NCI-H345 treated with DMSO at 0.1 percent for 48 hours (cell line): ENCODE data around the gene CSF1.

Experiments used
- DNase-seq: peaks from one replicate; lab custom pipeline; 2025; ENCODE audit not compliant: unreplicated experiment; lab: John Stamatoyannopoulos, UW

CSF1 gene

DNA sequence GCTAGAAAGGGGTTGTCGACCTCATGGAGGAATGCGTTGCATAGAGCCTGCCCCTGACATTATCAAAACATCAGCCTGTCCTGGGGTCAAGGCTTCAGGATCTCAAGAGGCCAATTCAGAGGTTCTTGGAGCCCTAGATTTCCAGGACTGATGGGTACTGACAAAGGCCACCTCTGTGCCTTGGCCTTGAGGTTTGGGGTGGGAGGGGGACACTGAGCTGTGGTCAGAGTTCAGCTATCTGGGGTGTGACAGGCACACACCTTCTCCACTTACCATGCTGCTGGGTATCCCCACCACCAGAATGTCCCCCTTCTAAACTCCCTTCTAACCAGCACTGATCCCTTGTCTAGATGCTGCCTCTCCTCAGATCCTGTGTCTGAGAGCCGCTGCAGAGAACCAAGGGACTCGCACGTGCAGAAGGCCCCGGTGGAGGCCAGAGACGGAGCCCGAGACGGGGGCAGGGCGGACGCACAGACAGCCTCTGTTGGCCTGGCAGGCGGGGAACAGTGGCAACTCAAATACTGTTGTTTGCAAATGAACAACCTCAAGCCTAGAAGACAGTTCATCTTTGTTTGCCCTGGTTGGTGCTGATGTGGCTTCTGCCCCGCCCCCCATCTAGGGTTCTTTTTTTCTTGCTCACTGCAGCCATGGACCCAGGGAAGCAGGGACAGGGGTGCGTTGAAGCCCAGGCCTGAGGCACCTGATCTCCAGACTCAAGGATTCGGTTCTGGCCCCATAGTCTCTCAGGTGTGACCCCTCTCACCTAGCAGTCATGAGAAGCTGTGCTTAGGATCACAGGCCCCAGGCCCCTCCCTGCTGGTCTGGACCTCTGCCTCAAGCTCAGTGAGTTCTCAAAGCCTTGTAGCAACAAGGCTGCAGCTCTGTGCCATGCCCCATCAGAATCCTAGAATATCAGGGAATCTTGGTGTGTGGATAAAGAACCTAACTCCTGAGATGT is 28.1 kb upstream of the CSF1 start:
- DNase-seq, result no peak

DNA sequence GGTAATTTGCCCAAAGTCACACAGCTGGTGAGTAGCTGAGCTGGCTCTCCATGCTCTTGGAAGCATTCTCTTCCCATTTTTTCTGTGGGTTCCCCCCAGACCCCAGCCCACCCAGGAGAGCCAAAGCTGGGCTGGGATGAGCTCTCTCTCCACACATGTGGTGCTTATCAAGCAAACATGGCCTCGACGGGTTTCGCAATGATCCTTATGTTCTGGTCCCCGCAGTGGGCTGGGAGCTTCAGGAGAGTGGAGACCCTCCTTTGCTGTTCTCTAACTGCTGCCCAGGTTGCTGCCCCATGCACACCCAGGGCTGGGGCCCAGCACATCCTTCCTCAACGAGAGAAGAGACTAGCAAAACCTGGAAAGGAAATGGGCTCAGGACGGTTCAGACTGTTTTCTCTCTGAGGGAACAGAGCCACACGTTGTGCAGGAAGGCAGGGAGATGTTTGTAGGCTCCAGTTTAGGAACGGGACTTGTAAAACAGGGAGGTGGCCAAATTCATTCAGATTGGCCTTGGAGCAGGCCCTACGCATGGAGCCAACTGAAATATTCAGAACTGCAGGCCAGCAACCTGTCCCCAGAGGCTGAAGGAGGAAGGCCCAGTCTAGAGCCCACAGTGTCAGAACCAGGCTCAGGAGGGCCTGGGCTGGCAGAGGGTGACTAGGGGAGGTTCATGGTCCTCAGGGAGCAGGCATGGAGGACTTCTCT is 27.2 kb upstream of the CSF1 start:
- DNase-seq, result no peak

DNA sequence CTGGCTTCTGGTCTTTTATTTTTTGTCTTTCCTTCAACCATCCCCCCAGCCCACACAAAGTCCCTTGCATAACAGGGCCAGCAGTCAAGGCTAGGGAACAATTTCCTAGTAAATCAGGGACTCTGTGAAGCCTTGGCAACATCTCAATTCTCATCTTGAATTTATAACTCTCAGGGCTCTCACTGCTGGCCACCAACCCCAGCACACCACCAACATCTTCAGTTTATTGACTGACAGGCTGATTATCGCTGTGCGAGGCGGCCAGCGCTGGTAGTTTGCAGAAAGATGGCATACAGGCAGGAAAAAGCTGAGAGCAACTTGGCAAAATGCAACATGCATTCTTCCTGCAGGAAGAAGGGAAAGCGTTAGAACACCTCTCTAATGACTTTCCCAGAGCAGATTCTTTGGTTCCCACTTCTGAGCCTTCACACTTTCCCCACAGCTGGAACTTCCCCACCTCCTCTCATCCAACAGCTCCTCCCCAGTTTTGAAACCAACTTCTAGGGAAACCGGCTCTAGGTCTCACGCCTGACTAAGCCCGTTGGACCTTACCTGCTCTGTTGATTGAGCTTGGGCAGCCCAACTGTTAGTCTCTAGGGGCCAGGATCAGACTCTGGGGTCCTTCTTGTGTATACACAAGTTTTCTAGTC is 26.3 kb upstream of the CSF1 start:
- no peak for DNase-seq

DNA sequence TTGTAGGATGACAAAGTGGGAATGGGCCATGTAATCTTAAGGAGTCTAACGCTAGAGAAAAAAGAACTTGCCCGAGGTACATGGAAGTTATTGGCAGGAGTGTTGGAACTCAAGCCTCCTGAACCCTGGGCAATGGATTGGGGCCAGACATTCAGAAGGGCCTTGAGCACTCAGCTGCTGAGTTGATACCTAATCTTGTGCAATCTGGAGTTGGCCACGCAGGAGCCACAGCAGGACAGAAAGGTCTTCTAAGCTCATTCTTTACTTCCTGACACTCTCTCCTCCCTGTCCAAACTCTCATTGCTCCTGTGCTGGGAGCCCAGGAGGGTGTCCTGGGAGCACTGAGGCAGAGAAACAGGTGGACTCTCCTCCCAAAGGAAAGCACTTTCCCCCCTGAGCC is 25.1 kb upstream of the CSF1 start:
- DNase-seq, result no peak

DNA sequence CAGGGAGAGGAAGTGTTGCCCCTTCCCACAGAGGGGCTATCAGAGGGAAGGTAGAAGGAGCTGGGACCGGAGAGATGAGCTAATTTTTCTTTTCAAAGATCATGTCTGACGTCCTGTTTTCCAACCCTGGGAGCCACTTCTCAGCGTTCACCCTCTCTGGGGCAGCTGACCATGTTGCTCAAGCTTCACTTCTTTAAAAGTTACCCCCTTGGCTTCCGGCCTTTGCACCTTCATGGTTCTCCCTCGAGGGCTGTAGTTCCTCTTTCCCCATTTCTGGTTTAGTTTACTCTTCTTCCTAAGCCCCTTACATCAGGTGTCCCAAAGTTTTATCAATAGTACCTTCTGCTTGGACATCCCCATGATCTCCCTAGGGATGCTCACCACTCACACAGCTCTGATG is 23.8 kb upstream of the CSF1 start:
- no peak for DNase-seq

DNA sequence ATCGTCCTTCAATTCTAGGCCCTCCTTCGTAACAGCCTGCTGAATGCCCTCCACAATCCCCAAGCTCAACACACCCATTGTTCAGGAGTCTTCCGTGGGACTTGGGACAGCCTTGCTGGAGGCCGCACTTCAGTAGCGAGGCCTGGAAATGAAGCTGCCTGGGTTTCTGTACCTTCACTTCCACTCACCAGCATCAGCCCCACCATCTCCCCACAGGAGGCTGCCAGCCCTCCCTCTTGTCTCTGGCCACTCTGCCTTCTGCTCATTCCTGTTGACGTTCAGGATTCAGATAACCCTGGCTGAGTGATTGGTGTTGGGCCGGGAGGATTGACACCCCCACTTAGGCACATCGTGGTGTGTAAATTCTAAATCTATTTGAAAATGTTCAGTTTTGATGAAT is 23.4 kb upstream of the CSF1 start:
- DNase-seq, result no peak

DNA sequence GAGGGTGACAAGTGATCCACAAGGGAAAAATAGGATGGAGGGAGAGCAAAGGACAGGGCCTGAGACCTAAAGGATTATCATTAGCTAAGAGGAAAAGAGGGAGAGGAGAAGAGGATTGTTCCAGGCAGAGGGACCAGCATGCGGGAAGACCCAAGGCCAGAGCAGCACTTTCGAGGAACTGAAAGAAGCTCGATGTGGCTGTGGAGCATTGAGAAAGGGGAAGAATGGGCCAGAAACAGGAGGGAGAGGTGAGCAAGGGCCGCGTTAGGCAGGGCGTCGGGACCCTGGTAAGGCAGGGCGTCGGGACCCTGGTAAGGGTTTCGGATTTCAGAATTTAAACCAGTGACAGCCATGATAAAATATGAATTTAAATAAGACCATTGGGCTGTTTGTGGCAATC is 22.8 kb upstream of the CSF1 start:
- DNase-seq, result no peak

DNA sequence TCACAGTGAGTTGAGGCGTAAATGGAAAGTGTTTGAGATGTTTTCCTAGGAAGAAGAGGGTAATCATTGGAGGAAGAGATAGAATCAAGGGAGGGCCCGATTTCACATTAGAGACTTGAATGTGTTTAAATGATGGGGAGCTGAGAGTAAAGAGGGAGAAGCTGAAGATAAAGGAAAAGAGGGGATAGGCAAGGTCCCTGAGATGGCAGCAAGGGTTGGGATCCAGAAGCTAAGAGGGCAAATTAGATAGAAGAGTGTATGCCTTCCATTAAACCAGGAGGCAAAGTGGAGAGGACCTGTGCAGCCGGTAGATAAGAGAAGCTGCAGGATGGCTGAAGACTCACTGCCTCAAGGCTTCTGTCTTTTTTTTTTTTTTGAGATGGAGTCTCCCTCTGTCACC is 21.6 kb upstream of the CSF1 start:
- no peak for DNase-seq

DNA sequence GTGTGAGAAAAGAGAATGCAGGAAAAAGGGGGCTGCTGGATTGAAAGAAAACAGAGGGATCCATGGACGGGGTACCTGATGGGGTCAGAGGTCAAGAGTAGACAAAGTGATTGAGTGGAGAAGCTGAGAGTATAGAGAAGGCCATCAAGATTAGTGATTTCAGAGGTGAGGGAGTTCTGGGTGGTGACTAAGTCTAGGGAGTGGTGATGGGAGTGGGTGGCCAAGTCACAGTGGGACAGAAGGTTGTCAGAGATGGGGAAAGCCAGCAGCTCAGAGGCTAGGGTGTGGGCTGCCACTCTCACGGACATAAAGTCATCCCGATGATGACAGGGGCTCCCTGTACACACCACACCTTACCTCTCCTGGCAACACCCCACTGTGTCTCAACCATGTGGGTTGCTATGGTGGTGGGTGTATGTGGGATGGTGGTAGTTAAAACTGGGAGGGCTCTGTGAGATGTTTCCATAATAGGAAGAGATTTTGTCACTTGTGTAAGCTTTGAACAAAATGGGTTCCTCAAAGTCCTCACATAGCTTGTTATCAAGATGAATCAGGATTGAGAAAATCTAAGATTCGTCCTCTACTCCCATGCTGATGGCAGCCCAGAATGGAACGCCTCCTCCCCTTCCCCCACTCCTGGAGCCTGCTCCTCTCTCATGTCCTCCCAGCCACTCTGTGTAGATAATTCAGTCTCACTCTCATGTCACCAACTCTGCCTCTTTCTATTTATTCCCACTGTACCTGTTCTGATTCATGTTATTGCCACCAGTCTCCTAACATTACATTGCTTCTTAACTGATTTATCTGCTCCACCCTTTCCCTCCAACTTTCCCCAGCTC is 20.3 kb upstream of the CSF1 start:
- DNase-seq, result no peak

DNA sequence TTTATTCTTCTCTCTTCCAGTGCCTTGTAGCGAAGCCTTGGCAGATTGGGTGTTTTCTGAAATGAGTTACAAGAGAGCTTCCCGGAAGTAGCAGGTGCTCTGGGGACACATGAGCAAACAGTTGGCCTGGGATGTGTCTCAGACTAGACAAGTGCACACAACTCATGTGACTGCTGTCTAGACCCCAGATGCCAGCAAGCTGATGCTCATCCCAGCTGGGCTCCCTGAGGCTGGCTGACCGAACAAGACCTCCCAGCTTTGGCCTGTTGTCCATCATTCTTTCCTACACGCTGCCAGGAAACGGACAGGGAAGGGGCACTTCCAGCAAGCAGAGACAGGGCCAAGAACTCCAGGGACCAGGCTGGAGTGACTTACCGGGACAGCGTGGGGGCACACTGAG is 18.7 kb upstream of the CSF1 start:
- DNase-seq, result no peak

DNA sequence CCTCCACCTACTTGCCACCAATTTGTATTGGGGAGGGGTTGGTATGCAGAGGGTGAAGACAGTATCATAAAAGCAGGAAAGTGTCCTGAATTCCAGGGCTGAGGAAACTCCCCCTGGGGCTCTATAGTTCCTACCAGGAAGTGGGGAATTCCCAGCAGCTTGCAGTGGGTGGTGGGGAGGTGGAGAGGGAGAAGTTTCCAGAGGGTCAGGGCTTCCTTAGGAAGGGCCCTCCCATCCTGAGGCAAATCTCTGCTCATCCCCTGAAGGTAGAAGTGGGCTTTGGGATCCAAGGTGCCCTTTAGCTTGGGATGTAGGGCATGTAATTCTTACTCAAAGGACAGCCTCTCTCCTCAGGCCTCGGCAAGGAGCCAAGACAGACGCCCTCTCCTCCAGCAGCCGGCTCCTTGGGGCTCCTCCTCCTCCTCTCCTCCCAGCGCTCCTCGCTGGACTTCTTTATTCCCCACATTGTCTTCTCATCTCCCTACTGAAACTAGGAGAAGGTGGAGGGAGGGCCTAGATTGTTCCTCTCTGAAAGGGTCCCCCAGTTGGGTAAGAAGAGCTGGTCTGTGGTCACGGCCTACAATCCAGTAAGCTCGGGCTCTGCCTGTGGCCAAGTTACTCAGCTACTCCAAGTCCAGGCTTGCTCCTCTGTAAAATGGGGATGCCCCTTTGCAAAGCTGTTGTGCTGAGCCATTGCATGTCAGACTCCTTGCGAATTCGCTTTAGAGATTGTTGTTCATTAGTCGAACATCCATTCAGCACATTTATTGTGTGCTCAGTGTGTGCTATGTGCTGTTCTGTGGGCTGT is 17.9 kb upstream of the CSF1 start:
- DNase-seq, result no peak

DNA sequence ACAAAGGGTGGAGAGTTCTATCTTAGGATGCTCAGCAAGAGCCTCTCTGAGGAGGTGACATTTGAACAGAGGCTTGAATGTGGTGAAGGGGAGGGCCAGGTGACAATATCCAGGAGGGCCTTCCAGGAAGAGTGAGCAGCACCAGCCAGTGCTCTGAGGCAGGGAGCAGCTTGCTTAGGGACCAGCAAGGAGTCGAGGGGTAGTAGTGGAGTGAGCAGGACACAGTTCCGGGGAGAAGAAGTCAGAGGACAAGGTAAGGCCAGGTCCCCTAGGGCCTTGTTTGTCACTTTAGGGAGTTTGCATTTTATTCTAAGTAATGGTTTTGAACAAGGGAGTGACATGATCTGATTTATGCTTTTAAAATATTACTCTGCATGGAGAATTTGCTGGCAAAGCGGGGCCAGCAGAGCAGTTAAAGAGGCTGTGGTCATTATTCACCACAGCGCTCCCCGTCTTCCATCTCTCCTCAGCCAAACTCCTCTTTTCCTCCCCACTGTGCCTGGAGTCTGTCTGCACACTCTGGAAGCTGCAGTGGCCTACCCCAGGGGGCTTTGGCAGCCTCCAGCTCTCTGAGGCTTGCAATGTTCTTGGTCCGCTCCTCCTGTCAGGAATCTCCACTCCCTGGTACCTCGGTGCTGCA is 17.0 kb upstream of the CSF1 start:
- DNase-seq, result no peak

DNA sequence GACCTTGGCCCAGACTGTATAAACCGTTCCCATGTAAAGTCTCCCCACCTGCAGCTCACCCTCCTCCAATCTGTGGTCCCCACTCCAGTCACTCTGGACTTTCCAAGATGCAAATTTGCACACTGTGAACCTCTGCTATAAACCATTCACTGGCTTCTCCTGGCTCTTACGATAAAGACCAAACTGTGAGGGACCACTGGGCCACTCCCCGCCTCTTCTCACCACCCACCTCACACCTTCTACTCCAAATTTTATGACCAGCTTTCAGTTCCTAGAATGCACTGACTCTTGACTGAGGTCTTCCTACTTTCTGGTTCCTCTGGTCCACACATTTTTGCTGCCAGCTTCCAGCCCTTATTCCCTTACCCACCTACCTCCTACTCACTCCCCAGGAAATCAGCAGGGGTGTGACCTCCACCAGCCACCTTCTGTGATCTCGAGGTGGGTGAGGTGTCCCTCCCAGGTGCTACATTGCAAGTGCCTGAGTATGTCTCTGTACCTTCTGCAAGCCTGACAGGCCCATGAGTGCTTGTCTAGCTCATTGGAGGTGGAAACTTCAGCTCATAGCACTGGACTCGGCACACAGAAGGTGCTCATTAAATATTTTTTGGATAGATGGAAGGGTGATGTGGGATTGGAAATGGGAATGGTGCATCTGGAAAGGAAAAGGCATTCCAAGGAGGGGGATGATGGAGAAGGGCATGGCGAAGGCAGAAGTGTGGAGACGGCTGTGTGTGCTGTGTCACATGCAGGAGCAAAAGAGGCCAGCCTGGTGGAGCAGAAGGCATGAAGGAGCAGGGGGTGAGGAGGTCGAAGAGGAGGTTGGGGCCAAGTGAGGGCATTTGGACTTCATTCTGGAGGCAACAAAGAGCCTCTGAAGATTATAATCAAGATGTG is 15.6 kb upstream of the CSF1 start:
- DNase-seq, result no peak

DNA sequence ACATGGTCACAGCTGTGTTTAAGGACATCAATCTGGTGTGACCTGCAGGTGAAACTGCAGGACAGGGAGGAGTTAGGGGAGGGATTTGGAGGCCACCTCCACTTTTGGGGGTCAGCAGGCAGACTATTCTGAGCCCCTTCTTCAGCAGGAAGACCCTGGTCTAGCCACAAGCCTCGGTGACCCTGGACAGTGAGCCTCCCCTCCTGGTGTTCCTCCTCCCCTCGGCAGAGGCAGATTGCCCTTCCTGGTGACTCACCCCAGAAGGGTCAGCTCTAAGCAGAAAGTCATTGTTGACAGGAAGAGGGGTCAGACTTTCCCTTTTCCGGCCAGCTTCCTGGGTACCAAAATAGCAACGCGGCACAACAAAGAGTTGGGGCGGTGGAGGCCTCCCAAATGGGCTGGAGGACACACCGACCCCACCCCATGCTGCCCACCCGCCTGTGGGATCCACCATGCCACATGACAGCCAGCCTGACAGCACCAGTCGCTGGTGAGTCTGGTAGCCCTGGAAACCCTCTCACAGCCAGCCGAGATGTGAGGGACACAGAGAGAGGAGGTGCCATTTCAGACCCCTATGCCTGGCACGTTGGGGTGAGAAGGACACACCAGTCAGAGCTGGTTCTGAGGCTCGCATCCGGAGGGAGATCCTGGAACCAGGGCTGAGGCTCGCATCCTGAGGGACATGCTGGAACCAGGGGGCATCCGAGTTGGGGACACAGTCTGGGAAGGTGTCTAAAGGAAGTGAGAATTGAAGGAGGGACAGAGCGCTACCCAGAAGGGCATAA is 14.7 kb upstream of the CSF1 start:
- no peak for DNase-seq

DNA sequence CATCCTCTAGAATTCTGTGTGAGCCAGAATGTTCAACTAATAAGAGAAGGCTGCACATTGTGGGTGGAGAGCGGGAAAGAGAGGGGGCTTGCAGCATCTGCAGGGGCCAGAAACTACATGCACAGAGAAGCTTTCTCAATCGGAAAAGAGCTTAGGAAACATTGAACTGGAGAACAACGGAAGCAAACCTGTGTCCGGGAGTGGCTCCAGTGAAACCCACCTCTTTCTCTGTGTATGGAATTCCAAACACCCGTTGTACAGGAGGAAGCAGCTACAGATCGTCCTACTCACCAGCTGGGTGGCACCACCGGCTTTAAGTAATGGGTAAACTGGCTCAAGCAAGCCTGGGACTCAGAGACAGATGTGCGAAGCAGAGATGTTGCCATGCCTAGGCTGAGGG is 14.0 kb upstream of the CSF1 start:
- no peak for DNase-seq

DNA sequence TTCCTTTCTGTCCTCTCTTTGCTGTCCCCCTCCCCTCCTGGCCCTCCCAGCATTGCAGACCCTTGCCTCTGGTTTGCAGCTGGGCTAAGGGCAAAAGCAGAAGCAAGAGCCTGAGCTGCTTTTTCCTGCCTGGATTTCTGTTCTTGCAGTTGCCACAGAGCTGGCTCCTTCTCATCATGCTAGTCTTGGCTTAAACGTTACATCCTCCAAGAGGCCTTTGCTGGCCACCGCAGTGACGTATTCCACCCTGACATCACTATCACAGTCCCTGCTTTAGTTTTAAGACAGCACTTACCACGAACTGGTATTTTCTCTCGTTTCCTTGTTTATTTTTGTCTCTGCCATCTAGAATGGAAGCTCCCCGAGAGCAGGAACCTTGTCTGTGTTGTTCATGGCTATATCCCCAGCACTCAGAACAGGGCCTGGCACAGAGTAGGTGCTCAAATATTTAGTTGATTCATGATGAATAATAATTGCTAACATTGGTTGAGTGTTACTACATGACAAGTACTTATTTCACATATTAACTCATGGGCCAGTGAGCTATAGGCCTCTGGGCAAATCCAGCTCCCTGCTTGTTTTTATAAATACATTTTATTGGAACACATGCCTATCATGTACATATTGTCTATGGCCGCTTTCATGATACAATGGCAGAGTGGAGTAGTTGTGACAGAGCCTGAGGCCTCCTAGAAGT is 13.2 kb upstream of the CSF1 start:
- no peak for DNase-seq

DNA sequence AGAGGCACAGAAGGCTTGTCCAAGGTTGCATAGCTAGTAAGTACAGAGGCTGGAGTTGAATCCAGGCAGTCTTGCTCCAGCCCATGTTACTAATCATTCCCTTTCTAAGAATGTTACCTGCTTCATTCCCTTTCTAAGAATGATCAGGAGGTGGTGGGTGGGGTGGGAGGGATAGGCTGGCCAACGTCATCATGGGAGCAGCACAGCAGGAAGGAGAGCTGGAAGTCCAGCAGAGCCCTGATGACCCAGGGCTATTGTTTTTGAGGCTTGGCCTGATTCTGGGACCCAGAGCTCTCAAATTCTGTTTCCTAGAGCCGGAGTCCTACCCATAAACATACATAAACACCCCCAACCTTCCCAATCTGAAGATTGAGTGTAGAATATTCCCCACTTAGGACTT is 11.8 kb upstream of the CSF1 start:
- DNase-seq, result no peak
